ENCODE results near the gene DGKB.
"Not testable (repeated sequence)": the region's sequence is repeated elsewhere in the genome, so short reads cannot be mapped to it uniquely, and the experiment has no call there.

Gene DGKB

GRCh38 chr7:14585232-14585631 is 317.3 kb downstream of the DGKB start:
- no peak for DNase-seq (ENCODE audit: low read depth in 3 of 3)

GRCh38 chr7:14583518-14583917 is 319.0 kb downstream of the DGKB start:
- no peak for DNase-seq (ENCODE audit: low read depth in 3 of 3)

- DNase-seq (ENCODE audit: low read depth in 3 of 3), result no peak
Observed at GRCh38 chr7:14582010-14582409, 320.5 kb downstream of the DGKB start.

GRCh38 chr7:14579971-14580370 is 322.6 kb downstream of the DGKB start:
- no peak for DNase-seq (ENCODE audit: low read depth in 3 of 3)

- no peak for DNase-seq (ENCODE audit: low read depth in 3 of 3)
Observed at GRCh38 chr7:14576578-14576977, 326.0 kb downstream of the DGKB start.

- DNase-seq (ENCODE audit: low read depth in 3 of 3), result no peak
Observed at GRCh38 chr7:14570750-14571607, 331.6 kb downstream of the DGKB start.

GRCh38 chr7:14552060-14552459 is 350.5 kb downstream of the DGKB start:
- no peak for DNase-seq (ENCODE audit: low read depth in 3 of 3)

- DNase-seq (ENCODE audit: low read depth in 3 of 3), result no peak
Observed at GRCh38 chr7:14551310-14551709, 351.2 kb downstream of the DGKB start.

GRCh38 chr7:14542624-14543023 is 359.9 kb downstream of the DGKB start:
- no peak for DNase-seq (ENCODE audit: low read depth in 3 of 3)

GRCh38 chr7:14521183-14521582 is 381.4 kb downstream of the DGKB start:
- DNase-seq (ENCODE audit: low read depth in 3 of 3), result no peak

GRCh38 chr7:14510268-14510667 is 392.3 kb downstream of the DGKB start:
- no peak for DNase-seq (ENCODE audit: low read depth in 3 of 3)

GRCh38 chr7:14507617-14508016 is 394.9 kb downstream of the DGKB start:
- no peak for DNase-seq (ENCODE audit: low read depth in 3 of 3)

- DNase-seq (ENCODE audit: low read depth in 3 of 3), result no peak
Observed at GRCh38 chr7:14505906-14506305, 396.6 kb downstream of the DGKB start.

GRCh38 chr7:14504134-14504533 is 398.4 kb downstream of the DGKB start:
- no peak for DNase-seq (ENCODE audit: low read depth in 3 of 3)

GRCh38 chr7:14503623-14504022 is 398.9 kb downstream of the DGKB start:
- DNase-seq (ENCODE audit: low read depth in 3 of 3), result no peak

- DNase-seq (ENCODE audit: low read depth in 3 of 3), result no peak
Observed at GRCh38 chr7:14501436-14501835, 401.1 kb downstream of the DGKB start.

GRCh38 chr7:14497390-14497789 is 405.2 kb downstream of the DGKB start:
- DNase-seq (ENCODE audit: low read depth in 3 of 3), result no peak

GRCh38 chr7:14495633-14496032 is 406.9 kb downstream of the DGKB start:
- no peak for DNase-seq (ENCODE audit: low read depth in 3 of 3)

GRCh38 chr7:14487701-14488395 is 414.7 kb downstream of the DGKB start:
- DNase-seq (ENCODE audit: low read depth in 3 of 3), result no peak

GRCh38 chr7:14483663-14484062 is 418.9 kb downstream of the DGKB start:
- DNase-seq (ENCODE audit: low read depth in 3 of 3), result no peak

- DNase-seq (ENCODE audit: low read depth in 3 of 3), result no peak
Observed at GRCh38 chr7:14480281-14480680, 422.3 kb downstream of the DGKB start.

- DNase-seq (ENCODE audit: low read depth in 3 of 3), result no peak
Observed at GRCh38 chr7:14478834-14479510, 423.6 kb downstream of the DGKB start.

GRCh38 chr7:14461716-14462115 is 440.8 kb downstream of the DGKB start:
- DNase-seq (ENCODE audit: low read depth in 3 of 3), result not testable (repeated sequence)

Data from stimulated activated CD4-positive, alpha-beta T cell treated with anti-CD3 and anti-CD28 coated beads, TNF-alpha, amount 100 ng/mL, for 48 hours (primary cell).